Stimulated activated CD4-positive, alpha-beta T cell treated with anti-CD3 and anti-CD28 coated beads, TNF-alpha, amount 100 ng/mL, for 1 hour (primary cell): Measurements from ENCODE around the gene ZNF136.

ENCODE experiments used
- DNase-seq, 3 donors: peaks; one replicate each; pipeline ENCODE4 v3.0.0-alpha.2; 2020; ENCODE audit warnings: low read depth in 3 of 3, low spot score in 1 of 3

ZNF136 gene

GRCh38 chr19:12162882-12163806 is at the start of gene ZNF136:
Gene ZNF136 (plus strand): TSS chr19:12163096. CDS start chr19:12163204, 108 bp downstream.
- DNase-seq, result peak; percentile 75 to 80 (median 79)

- no peak for DNase-seq
These were observed 49.8 kb upstream of the ZNF136 start for GRCh38 chr19:12113121-12113520.

- DNase-seq, result no peak
These were observed 45.5 kb upstream of the ZNF136 start for GRCh38 chr19:12117201-12117970.

- DNase-seq, result no peak
These were observed 36.2 kb upstream of the ZNF136 start for GRCh38 chr19:12126707-12127106.

- DNase-seq, result no peak
These were observed 29.8 kb upstream of the ZNF136 start for GRCh38 chr19:12133069-12133468.

- DNase-seq, result no peak
These were observed 25.5 kb upstream of the ZNF136 start for GRCh38 chr19:12137221-12137940.

GRCh38 chr19:12139269-12139668 is 23.6 kb upstream of the ZNF136 start:
- DNase-seq, result no peak

GRCh38 chr19:12139885-12140544 is 22.9 kb upstream of the ZNF136 start, which contains the start of gene ZNF20:
Gene ZNF20 (minus strand): TSS chr19:12140350. CDS start chr19:12140182, 168 bp downstream.
- peak; percentile 64 to 82 (median 72) for DNase-seq

GRCh38 chr19:12140545-12141404 is 22.1 kb upstream of the ZNF136 start:
- peak; percentile 62 to 78 (median 68) for DNase-seq

GRCh38 chr19:12141405-12141736 is 21.5 kb upstream of the ZNF136 start:
- no peak for DNase-seq

GRCh38 chr19:12145348-12145747 is 17.5 kb upstream of the ZNF136 start:
- no peak for DNase-seq

- no peak for DNase-seq
These were observed 7.5 kb upstream of the ZNF136 start for GRCh38 chr19:12155324-12155860.

- DNase-seq, result no peak
These were observed 6.5 kb upstream of the ZNF136 start, which contains the start of gene ZNF625 for GRCh38 chr19:12156223-12157058. Gene ZNF625 (minus strand): TSS chr19:12156734. CDS start chr19:12156558, 176 bp downstream.

GRCh38 chr19:12159773-12160414 is 3.0 kb upstream of the ZNF136 start:
- no peak for DNase-seq

- DNase-seq, result no peak
These were observed 399 bp upstream of the ZNF136 start for GRCh38 chr19:12162513-12162881.

- no peak for DNase-seq
These were observed 930 bp downstream of the ZNF136 start for GRCh38 chr19:12163826-12164225.

GRCh38 chr19:12166626-12167025 is 3.7 kb downstream of the ZNF136 start:
- no peak for DNase-seq

- DNase-seq, result no peak
These were observed 17.5 kb downstream of the ZNF136 start for GRCh38 chr19:12180377-12180776.
